GM12878 (cell line): Measurements from ENCODE around the gene NRG3.

Source experiments
- MEF2A ChIP-seq: IDR thresholded peaks from 2 replicates; pipeline ENCODE4 v1.6.1; 2011; ENCODE audit warnings: low read depth, mild to moderate bottlenecking, low read length, moderate library complexity; ENCODE audit not compliant: insufficient read depth
- POLR2AphosphoS5 ChIP-seq: IDR thresholded peaks from 2 replicates; pipeline ENCODE4 v1.6.1; 2011; ENCODE audit warnings: mild to moderate bottlenecking, low read length, inconsistent platforms

DNA sequence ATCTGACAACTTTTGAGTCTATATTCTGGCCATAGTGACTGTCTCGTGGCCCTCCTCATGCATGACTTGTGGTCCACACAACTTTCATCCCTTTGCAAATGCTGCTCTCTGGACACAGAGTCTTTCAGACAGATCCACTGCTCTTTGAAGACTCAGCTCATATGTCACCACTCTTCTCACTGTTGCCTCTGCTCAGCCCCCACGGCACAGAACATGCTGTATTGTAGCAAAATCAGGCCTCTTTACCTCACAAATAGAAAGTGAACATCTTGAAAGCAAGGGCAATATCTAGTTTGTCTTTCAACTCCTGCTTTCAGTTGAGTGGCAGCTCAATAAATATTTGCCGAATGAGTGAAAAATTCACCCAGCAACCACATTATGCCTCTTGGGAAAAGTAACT is 443.5 kb downstream of the NRG3 start:
- TF ChIP-seq MEF2A (no peak), POLR2AphosphoS5 (no peak)
